Prostate gland (tissue), 2 donors: Measurements from ENCODE around the gene SPTBN5.

Experiments
- POLR2A ChIP-seq: fragments of 450-650 bp; IDR thresholded peaks from one replicate; pipeline ENCODE4 v1.6.1; 2016; ENCODE audit warnings: antibody characterized with exemption, mild to moderate bottlenecking
- POLR2AphosphoS5 ChIP-seq: sonication (generic); formaldehyde crosslinking; IDR thresholded peaks from one replicate; pipeline ENCODE4 v1.6.1; 2017; ENCODE audit warnings: antibody characterized with exemption
- TF ChIP-seq, protein P1 (sequence below), 4 experiments: fragments of 200-600 bp in 2 of 4; fragments of 450-650 bp in 2 of 4; sonication (generic) in 2 of 4; IDR thresholded peaks; 1 replicate in 3 of 4; 2 replicates in 1 of 4; pipeline ENCODE4 v1.5.1; 2016 to 2019; ENCODE audit warnings: antibody characterized with exemption in 4 of 4, mild to moderate bottlenecking in 2 of 4, moderate library complexity in 2 of 4

DNA sequence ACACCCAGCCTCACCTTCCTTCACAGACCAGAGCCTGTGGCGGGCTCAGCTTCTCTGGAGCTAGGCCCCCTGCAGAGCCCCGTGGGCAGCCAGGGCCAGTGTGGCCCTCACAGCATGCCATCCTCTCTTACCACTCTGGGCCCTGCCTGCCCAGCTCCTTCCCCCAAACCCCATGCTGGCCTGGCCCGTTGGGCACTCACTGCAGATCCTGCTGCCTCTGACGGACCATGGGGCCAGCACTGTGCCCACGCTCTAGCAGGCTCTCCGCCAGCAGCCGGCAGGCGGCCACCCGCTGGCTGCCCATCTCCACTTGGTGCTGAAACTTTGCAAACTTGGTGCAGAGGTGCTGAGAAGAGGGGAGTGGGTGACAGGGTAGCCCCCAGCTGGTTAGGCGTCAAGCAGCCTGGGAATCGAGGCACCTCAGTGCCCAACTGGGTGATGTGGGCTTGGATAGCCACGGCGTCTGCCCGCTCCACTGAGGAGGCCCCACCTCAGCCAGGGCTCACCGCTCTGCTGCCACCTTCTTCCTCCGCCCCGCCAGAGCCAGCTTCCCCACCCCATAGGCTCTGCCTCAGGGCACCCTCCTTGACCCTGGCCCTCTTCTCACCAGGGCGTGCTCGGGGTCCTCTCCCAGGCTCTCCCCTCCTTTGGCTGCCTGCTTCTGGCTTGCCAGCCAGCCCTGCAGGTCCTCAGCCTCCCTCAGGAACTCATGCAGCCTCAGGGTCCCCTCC lies 22.5 kb downstream of the SPTBN5 start:
- TF ChIP-seq, protein P1, sequence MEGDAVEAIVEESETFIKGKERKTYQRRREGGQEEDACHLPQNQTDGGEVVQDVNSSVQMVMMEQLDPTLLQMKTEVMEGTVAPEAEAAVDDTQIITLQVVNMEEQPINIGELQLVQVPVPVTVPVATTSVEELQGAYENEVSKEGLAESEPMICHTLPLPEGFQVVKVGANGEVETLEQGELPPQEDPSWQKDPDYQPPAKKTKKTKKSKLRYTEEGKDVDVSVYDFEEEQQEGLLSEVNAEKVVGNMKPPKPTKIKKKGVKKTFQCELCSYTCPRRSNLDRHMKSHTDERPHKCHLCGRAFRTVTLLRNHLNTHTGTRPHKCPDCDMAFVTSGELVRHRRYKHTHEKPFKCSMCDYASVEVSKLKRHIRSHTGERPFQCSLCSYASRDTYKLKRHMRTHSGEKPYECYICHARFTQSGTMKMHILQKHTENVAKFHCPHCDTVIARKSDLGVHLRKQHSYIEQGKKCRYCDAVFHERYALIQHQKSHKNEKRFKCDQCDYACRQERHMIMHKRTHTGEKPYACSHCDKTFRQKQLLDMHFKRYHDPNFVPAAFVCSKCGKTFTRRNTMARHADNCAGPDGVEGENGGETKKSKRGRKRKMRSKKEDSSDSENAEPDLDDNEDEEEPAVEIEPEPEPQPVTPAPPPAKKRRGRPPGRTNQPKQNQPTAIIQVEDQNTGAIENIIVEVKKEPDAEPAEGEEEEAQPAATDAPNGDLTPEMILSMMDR (IDR thresholded peaks at IDR 0.05) = no peak
- TF ChIP-seq POLR2A (no peak), POLR2AphosphoS5 (no peak)
